Parathyroid adenoma (tissue), 2 donors: ENCODE measurements around the gene ETFA.

Experiments
- H2AFZ ChIP-seq: fragments of 300-600 bp; sonication (generic); one replicate; pipeline ENCODE4 v1.7.0; 2017; ENCODE audit warnings: antibody characterized with exemption, mild to moderate bottlenecking
- H3K27ac ChIP-seq: fragments of 300-600 bp; sonication (generic); one replicate; pipeline ENCODE4 v1.7.0; 2017
- H3K27me3 ChIP-seq: fragments of 300-600 bp; sonication (generic); one replicate; pipeline ENCODE4 v1.7.0; 2017; ENCODE audit warnings: low read length; ENCODE audit not compliant: control insufficient read depth, insufficient read depth
- H3K36me3 ChIP-seq: fragments of 300-600 bp; sonication (generic); one replicate; pipeline ENCODE4 v1.7.0; 2017; ENCODE audit warnings: low read length; ENCODE audit not compliant: control insufficient read depth, insufficient read depth
- H3K4me1 ChIP-seq: fragments of 300-600 bp; sonication (generic); one replicate; pipeline ENCODE4 v1.7.0; 2017; ENCODE audit warnings: control low read depth
- H3K4me2 ChIP-seq: fragments of 300-600 bp; sonication (generic); one replicate; pipeline ENCODE4 v1.7.0; 2017; ENCODE audit warnings: low read length
- H3K4me3 ChIP-seq: fragments of 300-600 bp; sonication (generic); one replicate; pipeline ENCODE4 v1.7.0; 2017; ENCODE audit warnings: low read depth, low read length
- H3K79me2 ChIP-seq: fragments of 300-600 bp; sonication (generic); one replicate; pipeline ENCODE4 v1.7.0; 2017; ENCODE audit warnings: control low read depth
- H3K9ac ChIP-seq: fragments of 300-600 bp; sonication (generic); one replicate; pipeline ENCODE4 v1.7.0; 2017; ENCODE audit warnings: mild to moderate bottlenecking
- H3K9me3 ChIP-seq: fragments of 300-600 bp; sonication (generic); one replicate; pipeline ENCODE4 v1.7.0; 2017; ENCODE audit warnings: low read length; ENCODE audit not compliant: control insufficient read depth
- CTCF ChIP-seq: fragments of 300-600 bp; sonication (generic); IDR thresholded peaks from one replicate; pipeline ENCODE4 v1.7.0; 2017; ENCODE audit warnings: antibody characterized with exemption, mild to moderate bottlenecking
- donor health status: primary hyperparathyroidism.

The ETFA gene

GRCh38 chr15:76285241-76285825 is 25.9 kb downstream of the ETFA start:
- Histone ChIP-seq H3K9me3 (no peaks in the 10 kb centered on the region), H2AFZ (no peak overlapping the region), H3K27ac (no peak overlapping the region), H3K4me1 (no peaks in the 10 kb centered on the region), H3K4me2 (no peak overlapping the region), H3K4me3 (no peak overlapping the region), H3K79me2 (no peaks in the 10 kb centered on the region), H3K27me3 (no peaks in the 10 kb centered on the region), H3K36me3 (no peaks in the 10 kb centered on the region), H3K9ac (no peak overlapping the region)
- no peak for TF ChIP-seq CTCF

GRCh38 chr15:76282465-76282864 is 28.8 kb downstream of the ETFA start:
- no peaks in the 10 kb centered on the region for H3K4me1 ChIP-seq
- H3K79me2 ChIP-seq: no peaks in the 10 kb centered on the region
- H3K4me3 ChIP-seq: no peak overlapping the region
- H3K4me2 ChIP-seq: no peak overlapping the region
- no peaks in the 10 kb centered on the region for H3K36me3 ChIP-seq
- H2AFZ ChIP-seq: no peak overlapping the region
- H3K9me3 ChIP-seq: no peaks in the 10 kb centered on the region
- TF ChIP-seq CTCF: no peak
- no peak overlapping the region for H3K27ac ChIP-seq
- no peak overlapping the region for H3K9ac ChIP-seq
- no peaks in the 10 kb centered on the region for H3K27me3 ChIP-seq

GRCh38 chr15:76278651-76279050 is 32.6 kb downstream of the ETFA start:
- Histone ChIP-seq H3K36me3 (no peaks in the 10 kb centered on the region), H3K27me3 (no peaks in the 10 kb centered on the region), H3K4me2 (no peak overlapping the region), H3K4me3 (no peak overlapping the region), H3K4me1 (no peaks in the 10 kb centered on the region), H3K27ac (no peak overlapping the region), H3K9me3 (no peaks in the 10 kb centered on the region), H2AFZ (no peak overlapping the region), H3K79me2 (no peaks in the 10 kb centered on the region), H3K9ac (no peak overlapping the region)
- TF ChIP-seq CTCF: no peak

- no peak for TF ChIP-seq CTCF
- no peaks in the 10 kb centered on the region for H3K4me1 ChIP-seq
- no peak overlapping the region for H3K4me3 ChIP-seq
- H3K27me3 ChIP-seq: no peaks in the 10 kb centered on the region
- no peak overlapping the region for H3K9ac ChIP-seq
- no peaks in the 10 kb centered on the region for H3K9me3 ChIP-seq
- no peaks in the 10 kb centered on the region for H3K36me3 ChIP-seq
- H3K27ac ChIP-seq: no peak overlapping the region
- H3K4me2 ChIP-seq: no peak overlapping the region
- no peak overlapping the region for H2AFZ ChIP-seq
- no peaks in the 10 kb centered on the region for H3K79me2 ChIP-seq
Observed at GRCh38 chr15:76274821-76275220, 36.4 kb downstream of the ETFA start.

- Histone ChIP-seq H3K4me3 (no peak overlapping the region), H3K4me1 (no peaks in the 10 kb centered on the region), H3K9ac (no peak overlapping the region), H3K27ac (no peak overlapping the region), H3K9me3 (no peaks in the 10 kb centered on the region), H3K79me2 (no peaks in the 10 kb centered on the region), H3K36me3 (no peaks in the 10 kb centered on the region), H2AFZ (no peak overlapping the region), H3K27me3 (no peaks in the 10 kb centered on the region), H3K4me2 (no peak overlapping the region)
- no peak for TF ChIP-seq CTCF
Observed at GRCh38 chr15:76274226-76274625, 37.0 kb downstream of the ETFA start.
